ENCODE measurements around the gene SLC13A4. TPM values are rescaled to one million over a fixed set of nuclear protein-coding genes. Genes with fewer than 3 reads are reported as not detected.

The SLC13A4 gene
- total RNA-seq, 1 donor from 2014 or later, result 0.07 TPM

DNA sequence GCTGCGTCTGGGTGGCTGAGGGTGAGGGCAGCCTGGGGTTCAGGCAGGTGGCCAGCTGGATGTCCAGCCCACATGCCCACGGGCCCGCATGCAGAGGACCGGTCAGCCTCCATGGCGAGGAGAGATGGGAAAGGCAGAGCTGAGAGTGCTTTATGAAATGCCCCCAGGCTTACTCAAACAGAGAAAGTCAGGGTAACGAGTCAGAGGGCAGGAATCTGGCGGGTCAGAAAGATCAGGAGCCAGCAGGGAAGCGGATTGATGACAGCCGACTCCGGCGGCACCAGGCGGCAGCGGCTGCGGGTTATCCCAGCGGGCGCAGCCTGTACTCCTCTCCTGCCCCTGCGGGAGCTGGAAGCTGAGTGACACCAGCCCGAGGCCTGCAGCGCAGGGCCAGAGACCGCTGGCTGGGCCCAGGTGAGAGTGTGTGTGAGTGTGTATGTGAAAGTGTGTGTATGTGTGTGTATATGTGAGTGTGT is 13.4 kb downstream of the SLC13A4 start:
- Histone ChIP-seq H3K27me3 (ENCODE audit: insufficient read depth, low read length) (no peaks in the 10 kb centered on the region), H3K4me3 (ENCODE audit: insufficient read depth, low read depth, low read length) (no peak overlapping the region), H2AFZ (ENCODE audit: low read depth, low read length) (peak overlapping the region; percentile 54), H3K9me3 (ENCODE audit: insufficient read depth, low read depth, low read length) (no peaks in the 10 kb centered on the region), H3K79me2 (ENCODE audit: insufficient read depth, low read length) (no peaks in the 10 kb centered on the region), H3K36me3 (ENCODE audit: insufficient read depth, low read length) (no peaks in the 10 kb centered on the region), H4K20me1 (ENCODE audit: insufficient read depth, low read length) (no peaks in the 10 kb centered on the region), H3K9ac (ENCODE audit: low read length) (peak overlapping the region; percentile 56), H3K4me2 (ENCODE audit: low read length) (peak overlapping the region; percentile 77), H3K4me1 (ENCODE audit: insufficient read depth, low read length) (peaks cover 31% of the 10 kb centered on the region), H3K27ac (ENCODE audit: low read depth, low read length) (peak overlapping the region; percentile 38)
- Mint-ChIP-seq H3K9me3 (ENCODE audit: unreplicated experiment) (no peaks in the 10 kb centered on the region), H3K36me3 (ENCODE audit: low read depth, unreplicated experiment) (no peaks in the 10 kb centered on the region), H3K4me3 (ENCODE audit: unreplicated experiment) (no peak overlapping the region), H3K27ac (ENCODE audit: unreplicated experiment) (no peak overlapping the region), H3K27me3 (ENCODE audit: low read depth, unreplicated experiment) (no peaks in the 10 kb centered on the region), H3K4me1 (ENCODE audit: low read depth, unreplicated experiment) (peaks cover 17% of the 10 kb centered on the region)
- DNase-seq (ENCODE audit: low read depth) (peak; percentile 52), FAIRE-seq (no peak)
- TF ChIP-seq EZH2 (IDR thresholded peaks at IDR 0.05; ENCODE audit: insufficient read depth, low read length) (no peak), CTCF (IDR thresholded peaks at IDR 0.05; ENCODE audit: insufficient read depth, low read depth, low read length) (no peak)

- Histone ChIP-seq H4K20me1 (ENCODE audit: insufficient read depth, low read length) (no peaks in the 10 kb centered on the region), H3K9ac (ENCODE audit: low read length) (peak overlapping the region; percentile 56), H3K4me3 (ENCODE audit: insufficient read depth, low read depth, low read length) (no peak overlapping the region), H2AFZ (ENCODE audit: low read depth, low read length) (peak overlapping the region; percentile 54), H3K36me3 (ENCODE audit: insufficient read depth, low read length) (no peaks in the 10 kb centered on the region), H3K27ac (ENCODE audit: low read depth, low read length) (peak overlapping the region; percentile 38), H3K4me1 (ENCODE audit: insufficient read depth, low read length) (peaks cover 31% of the 10 kb centered on the region), H3K27me3 (ENCODE audit: insufficient read depth, low read length) (no peaks in the 10 kb centered on the region), H3K9me3 (ENCODE audit: insufficient read depth, low read depth, low read length) (no peaks in the 10 kb centered on the region), H3K79me2 (ENCODE audit: insufficient read depth, low read length) (no peaks in the 10 kb centered on the region), H3K4me2 (ENCODE audit: low read length) (peak overlapping the region; percentile 77)
- no peak for FAIRE-seq
- no peaks in the 10 kb centered on the region for H3K27me3 Mint-ChIP-seq (ENCODE audit: low read depth, unreplicated experiment)
- H3K27ac Mint-ChIP-seq (ENCODE audit: unreplicated experiment), result no peak overlapping the region
- no peak for DNase-seq (ENCODE audit: low read depth)
- H3K4me1 Mint-ChIP-seq (ENCODE audit: low read depth, unreplicated experiment), result peaks cover 17% of the 10 kb centered on the region
- H3K4me3 Mint-ChIP-seq (ENCODE audit: unreplicated experiment), result no peak overlapping the region
- TF ChIP-seq CTCF (IDR thresholded peaks at IDR 0.05; ENCODE audit: insufficient read depth, low read depth, low read length) (no peak), EZH2 (IDR thresholded peaks at IDR 0.05; ENCODE audit: insufficient read depth, low read length) (no peak)
- no peaks in the 10 kb centered on the region for H3K36me3 Mint-ChIP-seq (ENCODE audit: low read depth, unreplicated experiment)
- H3K9me3 Mint-ChIP-seq (ENCODE audit: unreplicated experiment), result no peaks in the 10 kb centered on the region
These were observed 14.0 kb downstream of the SLC13A4 start for GRCh38 chr7:135713836-135714470.

GRCh38 chr7:135712796-135713195 is 15.2 kb downstream of the SLC13A4 start:
- no peak for FAIRE-seq

More at GRCh38 chr7:135712796-135713195, 15.2 kb downstream of the SLC13A4 start:
- H3K27ac ChIP-seq (ENCODE audit: low read depth, low read length), result no peak overlapping the region
- no peaks in the 10 kb centered on the region for H3K79me2 ChIP-seq (ENCODE audit: insufficient read depth, low read length)
- H3K4me1 ChIP-seq (ENCODE audit: insufficient read depth, low read length), result peaks cover 31% of the 10 kb centered on the region
- H2AFZ ChIP-seq (ENCODE audit: low read depth, low read length), result no peak overlapping the region
- H3K27me3 ChIP-seq (ENCODE audit: insufficient read depth, low read length), result no peaks in the 10 kb centered on the region
- no peak overlapping the region for H3K4me2 ChIP-seq (ENCODE audit: low read length)
- no peak for DNase-seq (ENCODE audit: low read depth)
- Mint-ChIP-seq H3K36me3 (ENCODE audit: low read depth, unreplicated experiment) (no peaks in the 10 kb centered on the region), H3K27me3 (ENCODE audit: low read depth, unreplicated experiment) (no peaks in the 10 kb centered on the region), H3K4me3 (ENCODE audit: unreplicated experiment) (no peak overlapping the region), H3K9me3 (ENCODE audit: unreplicated experiment) (no peaks in the 10 kb centered on the region), H3K27ac (ENCODE audit: unreplicated experiment) (no peak overlapping the region), H3K4me1 (ENCODE audit: low read depth, unreplicated experiment) (peaks cover 17% of the 10 kb centered on the region)
- H4K20me1 ChIP-seq (ENCODE audit: insufficient read depth, low read length), result no peaks in the 10 kb centered on the region
- no peak overlapping the region for H3K9ac ChIP-seq (ENCODE audit: low read length)
- no peak for TF ChIP-seq CTCF (IDR thresholded peaks at IDR 0.05; ENCODE audit: insufficient read depth, low read depth, low read length)
- TF ChIP-seq EZH2 (IDR thresholded peaks at IDR 0.05; ENCODE audit: insufficient read depth, low read length), result no peak
- H3K9me3 ChIP-seq (ENCODE audit: insufficient read depth, low read depth, low read length), result no peaks in the 10 kb centered on the region
- H3K4me3 ChIP-seq (ENCODE audit: insufficient read depth, low read depth, low read length), result no peak overlapping the region
- no peaks in the 10 kb centered on the region for H3K36me3 ChIP-seq (ENCODE audit: insufficient read depth, low read length)

Data from astrocyte (in vitro differentiated cells and primary cell).